NCI-H146 treated with DMSO at 0.1 percent for 48 hours (cell line): ENCODE data around the gene ISM2.

Experiments used
- DNase-seq: peaks from one replicate; lab custom pipeline; 2025; ENCODE audit not compliant: unreplicated experiment; lab: John Stamatoyannopoulos, UW

Gene ISM2

DNA sequence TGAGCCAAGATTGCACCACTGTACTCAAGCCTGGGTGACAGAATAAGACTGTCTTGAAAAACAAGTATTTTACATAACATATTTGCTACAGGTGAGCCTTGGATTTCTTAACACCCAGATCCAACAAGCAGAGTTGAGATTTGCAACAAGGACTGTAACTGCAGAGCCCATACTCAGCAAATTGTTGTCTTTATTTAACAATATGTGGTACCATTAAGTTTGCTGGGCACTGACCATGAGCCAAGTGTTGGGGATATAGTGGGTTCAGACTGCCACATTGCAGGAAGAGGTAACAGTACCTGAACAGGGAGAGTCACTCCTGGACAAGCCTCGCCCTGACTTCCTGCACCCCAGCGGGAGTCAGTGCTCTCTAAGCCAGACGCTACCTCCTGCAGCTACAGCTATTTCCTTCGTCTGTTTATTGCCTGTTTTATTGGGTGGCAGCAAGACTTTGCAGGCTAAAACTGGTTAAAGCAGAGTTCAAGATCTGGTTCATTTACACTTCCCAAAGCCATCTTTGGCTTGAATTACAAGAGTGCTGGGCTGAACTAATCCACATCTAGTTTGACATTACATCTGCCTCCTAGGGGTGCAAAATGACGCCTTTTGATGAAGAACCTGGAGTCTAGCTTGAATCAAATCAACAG lies 28.3 kb downstream of the ISM2 start:
- no peak for DNase-seq

DNA sequence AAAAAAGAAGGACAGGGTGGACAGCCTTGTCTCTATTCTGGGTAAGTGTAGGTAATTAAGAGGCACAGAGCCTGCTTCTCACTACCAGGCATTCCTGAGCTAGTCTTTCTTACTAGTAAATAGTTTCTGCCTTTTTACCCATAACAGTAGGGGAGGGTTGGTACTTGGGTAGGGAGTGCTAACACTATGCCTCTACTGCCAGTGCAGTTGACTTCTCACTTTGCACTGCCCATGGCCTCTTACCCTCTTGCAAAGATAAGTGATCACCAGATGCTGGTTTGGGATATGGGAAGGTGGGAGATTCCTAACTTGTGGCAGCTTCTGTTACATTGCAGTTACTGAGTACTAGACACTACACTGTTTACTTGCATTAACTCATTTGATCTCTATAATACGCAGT lies 29.1 kb downstream of the ISM2 start:
- DNase-seq = no peak

DNA sequence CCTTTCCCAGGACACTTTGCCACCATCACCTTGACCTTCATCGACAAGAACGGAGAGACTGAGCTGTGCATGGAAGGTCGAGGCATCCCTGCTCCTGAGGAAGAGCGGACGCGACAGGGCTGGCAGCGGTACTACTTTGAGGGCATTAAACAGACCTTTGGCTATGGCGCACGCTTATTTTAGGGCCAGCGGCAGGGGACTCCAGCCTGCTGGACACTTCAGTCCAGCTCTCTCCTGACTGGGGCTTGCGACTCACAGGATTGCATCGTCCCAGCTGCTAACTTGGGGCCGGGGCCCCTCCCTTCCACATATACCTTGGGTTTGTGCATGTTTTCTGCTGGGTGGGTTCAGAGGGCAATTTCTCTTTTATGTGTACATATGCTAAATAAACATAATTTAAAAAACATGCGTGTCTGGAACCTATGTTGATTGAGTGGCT lies 29.5 kb downstream of the ISM2 start:
- DNase-seq = no peak

DNA sequence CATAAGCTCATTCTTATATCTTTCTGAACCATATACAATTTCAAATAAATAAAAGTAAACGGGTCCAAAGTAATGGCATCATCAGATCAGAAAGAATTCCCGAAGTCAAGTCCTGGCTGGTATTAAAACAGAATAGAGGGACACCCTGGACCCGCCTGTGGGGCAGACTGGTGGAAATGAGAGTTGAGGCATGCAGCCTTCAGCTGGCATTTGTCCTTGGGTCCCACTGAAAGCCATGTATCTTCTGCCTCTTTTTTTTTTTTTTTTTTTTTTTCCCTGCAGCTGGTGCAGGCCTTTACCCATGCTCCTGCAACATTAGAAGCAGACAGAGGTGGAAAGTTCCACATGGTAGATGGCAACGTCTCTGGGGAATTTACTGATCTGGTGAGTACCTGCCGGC lies 30.8 kb downstream of the ISM2 start:
- DNase-seq = no peak

DNA sequence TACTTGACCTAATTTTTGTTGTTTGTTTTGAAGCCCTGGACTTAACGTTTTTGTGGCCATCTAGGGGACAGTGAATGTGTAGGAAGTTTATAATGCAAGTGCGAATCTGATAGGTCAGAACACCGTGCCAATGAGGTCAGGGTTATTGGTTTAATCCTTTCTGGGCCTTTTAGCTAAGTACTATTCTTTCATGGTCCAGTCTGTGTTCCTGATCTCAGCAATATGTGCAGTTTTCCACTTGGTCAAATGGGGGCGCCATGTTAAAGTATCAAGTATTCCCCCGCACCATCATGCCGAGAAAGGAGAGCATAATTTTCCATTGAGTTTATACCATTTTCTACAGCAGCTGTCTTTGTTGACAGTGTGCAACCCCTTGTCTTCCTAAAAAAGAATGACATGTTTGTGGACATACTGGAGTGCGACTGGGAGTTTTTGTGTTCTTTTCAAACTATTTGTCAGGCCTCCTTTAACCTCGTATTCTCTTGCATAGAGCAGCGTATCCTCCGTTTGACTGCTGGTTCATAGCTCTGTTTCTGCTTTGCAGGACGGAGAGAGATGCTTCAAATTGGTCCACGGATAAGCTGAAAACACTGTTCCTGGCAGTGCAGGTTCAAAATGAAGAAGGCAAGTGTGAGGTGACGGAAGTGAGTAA lies 39.4 kb downstream of the ISM2 start:
- peak; percentile 12 for DNase-seq

DNA sequence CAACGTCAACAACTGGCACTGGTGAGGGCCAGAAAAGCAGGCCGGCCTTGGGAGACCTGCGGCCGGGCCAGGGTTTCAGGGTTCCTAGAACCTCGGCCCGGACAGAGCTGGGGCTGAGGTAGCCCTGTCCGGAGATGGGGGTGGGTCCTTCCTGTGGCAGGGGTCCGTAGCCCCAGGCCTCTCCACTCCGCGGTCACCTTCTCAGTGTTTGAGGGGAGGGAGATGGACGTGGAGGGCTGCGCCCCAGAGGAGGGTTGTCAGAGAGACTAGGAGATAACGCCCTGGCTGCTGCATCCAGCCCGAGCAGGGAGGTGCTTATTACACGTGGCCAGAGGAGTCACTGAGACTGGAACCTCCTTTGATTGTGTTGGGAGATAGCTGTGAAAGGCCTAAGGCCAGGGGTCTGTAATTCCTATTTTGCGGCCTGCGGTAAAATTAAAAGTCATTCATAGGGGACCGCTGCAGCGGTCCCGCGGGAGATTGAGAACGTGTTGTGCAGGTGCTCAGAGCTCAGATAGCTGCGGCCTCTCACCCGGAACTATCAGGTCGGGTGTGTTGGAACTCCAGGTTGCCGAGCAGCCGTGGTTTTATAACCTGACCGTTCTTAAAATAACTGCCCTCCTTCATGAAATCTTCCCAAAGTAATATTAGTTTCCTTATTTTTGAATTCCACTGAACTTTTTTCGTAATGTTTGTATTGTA lies 40.2 kb downstream of the ISM2 start:
- no peak for DNase-seq

DNA sequence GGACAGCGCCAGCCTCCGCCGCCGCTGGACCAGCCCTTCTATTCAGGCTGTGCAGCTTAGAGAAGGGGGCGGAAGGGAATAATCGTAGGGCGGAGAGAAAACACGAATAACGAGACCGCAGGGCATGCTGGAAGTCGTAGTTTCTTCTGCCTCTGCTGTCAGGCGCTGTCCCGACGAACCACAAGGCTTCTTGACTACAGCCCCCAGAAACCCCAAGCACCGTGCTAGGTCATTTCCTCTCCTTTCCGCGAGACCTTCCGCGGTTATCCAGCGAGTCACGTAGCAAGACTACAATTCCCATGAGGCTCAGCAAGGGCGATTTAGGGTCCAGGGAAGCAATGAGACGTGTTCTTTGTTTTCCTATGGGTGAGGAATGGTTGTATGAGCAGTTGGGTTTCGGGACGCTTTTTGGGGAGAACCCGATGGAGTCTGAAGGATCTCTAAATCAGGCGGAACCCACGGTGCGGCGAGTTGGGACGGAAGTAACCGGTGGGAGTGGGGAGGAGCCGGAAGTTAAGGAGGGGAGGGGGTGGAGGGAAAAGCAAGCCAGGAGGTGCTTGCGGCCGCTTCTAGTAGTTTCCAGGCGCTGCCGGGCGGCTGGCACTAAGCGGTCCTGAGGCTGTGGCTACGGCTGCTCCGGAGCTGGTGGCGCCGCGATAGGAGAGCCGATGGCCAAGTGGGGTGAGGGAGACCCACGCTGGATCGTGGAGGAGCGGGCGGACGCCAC lies 40.9 kb downstream of the ISM2 start, which contains the start of the genes AHSA1 and VIPAS39:
Gene AHSA1 (plus strand): TSS at position 572 of the 727 bp plus-strand sequence. CDS start 97 bp downstream, at position 669.
Gene VIPAS39 (minus strand): TSS at position 80 of the 727 bp plus-strand sequence. CDS start 3,499 bp downstream, outside the sequence.
- DNase-seq = peak; percentile 94

DNA sequence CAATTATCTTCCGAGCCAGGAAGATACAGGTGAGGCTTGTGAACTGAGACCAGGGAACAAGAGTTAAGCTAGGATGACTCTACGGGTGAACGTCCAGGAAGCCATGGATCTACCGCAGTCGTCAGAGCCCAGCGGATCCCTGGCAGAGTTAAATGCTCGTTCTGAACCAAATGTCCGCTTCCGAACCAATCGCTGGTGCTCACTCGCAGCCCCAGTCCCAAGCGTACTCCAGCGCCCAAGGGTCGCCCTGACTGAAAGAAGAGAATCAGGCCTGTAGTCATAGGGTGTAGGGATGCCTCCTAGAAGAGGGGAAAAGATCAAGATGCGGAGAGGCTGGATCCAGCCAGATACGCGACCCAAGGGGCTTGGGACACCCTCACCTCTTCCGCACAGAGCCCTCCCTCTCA lies 41.5 kb downstream of the ISM2 start:
- DNase-seq = no peak

DNA sequence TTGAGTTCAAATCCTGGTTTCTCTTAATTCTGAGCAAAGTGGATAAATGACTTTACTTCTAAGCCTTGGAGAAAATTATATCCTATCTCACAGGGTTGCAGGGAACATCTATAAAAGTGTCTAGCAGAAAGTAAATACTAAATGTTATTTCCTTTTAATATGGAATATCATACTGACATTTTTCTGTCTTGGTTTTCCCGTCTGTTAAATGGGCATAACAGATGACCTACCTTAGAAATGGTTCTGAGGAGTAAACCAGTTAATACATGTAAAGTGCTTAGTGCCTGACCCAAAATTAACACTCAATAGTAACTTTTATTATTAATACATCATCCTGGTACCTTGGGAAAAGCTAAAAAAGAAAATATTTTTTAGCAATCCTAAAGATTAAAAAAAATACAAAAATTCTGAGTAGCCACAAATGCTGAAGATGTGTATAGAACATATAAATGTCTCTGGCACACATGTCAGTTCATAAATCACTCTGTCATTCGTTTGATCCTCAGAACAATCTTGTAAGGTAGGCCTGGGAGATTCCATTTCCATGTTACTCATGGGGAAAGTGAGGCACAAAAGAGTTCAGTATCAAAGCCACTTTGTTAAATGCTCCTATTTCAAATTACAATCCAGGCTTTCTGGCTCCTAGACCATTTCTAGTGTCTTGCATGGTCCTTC lies 42.5 kb downstream of the ISM2 start:
- no peak for DNase-seq

DNA sequence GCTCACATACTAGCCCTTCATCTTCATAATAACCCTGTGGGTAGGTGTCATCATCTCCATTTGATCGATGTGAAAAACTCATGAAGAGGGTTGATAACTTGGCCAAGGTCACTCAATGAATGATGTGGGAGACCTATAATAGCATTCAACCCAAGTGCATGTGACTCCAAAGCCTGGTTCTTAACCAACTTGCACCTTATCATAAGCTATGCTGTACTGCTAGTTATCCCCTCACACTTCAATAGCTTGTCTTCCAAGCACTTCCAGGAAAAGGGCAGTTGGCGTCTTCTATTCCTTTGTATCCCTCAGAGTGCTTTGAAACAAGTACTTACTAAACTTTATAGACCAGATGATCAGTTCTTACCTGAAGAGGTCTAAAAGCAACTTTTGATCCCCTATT lies 56.4 kb downstream of the ISM2 start:
- DNase-seq = no peak

DNA sequence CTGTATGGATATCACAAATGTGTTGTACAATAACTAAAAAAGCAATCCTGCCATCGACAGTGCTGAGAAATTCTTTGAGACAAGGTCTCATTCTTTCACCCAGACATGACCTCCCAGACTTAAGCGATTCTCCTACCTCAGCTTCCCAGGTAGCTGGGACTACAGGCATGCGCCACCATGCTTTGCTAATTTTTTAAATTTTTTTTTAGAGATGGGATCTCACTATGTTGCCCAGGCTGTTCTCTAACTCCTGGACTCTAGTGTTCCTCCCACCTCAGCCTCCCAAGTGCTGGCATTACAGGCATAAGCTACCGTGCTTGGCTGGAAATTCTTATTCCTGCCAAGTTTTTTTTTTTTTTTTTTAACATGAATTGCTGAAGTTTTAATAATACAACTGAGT lies 58.8 kb downstream of the ISM2 start:
- no peak for DNase-seq

DNA sequence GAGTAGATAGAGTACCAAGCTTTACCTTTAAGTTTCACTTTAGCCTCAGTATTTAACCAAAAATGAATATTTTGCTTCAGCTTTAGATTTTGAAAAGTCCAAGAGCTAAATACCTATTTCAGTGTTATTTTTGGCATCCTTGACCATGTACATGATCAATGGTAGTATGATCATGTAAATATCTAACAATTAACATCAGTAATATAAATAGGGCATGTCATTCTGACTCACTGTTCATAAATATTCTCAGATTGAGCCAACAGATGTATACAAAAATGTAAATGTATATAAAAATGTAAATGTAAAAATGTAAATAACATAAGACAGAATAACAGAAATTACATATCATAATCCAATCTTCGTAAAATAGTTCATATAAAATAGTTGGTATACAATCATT lies 60.0 kb downstream of the ISM2 start:
- no peak for DNase-seq

DNA sequence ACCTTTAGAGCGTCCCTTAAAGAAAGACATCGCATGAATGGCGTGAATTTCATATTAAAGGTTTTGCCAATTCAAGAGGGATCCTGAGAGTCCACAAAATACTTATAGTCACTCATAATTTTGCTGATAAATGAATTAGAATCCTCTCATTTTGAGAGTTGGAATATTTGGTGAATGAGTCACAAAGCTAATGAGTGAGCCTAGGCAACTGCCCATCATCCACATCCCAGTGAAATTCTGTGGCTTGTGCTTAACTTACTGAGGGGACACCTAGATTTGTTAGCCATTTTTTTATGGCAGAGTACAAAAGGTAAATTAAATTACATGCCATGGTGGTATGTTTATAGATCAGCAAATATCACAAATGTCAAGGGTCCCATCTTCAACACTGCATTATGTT lies 62.6 kb downstream of the ISM2 start:
- no peak for DNase-seq

DNA sequence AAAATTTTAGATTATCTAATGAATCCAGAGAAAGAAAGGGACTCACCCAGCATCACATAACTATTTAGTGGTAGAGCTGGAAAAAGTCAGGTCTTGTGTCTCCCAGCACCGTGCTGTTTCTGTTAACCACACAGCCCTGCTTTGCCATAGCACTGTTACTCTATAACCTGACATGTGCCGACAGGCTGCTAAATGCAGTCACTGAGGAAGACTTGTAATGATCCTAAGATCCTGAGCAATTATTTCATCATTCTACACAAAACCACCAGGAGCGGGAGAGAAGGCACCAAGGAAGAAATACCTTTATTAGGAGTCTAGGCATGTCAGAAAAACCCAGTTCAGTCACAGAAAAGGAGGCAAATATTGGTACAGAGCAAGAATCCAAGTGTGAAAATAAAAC lies 72.2 kb downstream of the ISM2 start:
- no peak for DNase-seq

DNA sequence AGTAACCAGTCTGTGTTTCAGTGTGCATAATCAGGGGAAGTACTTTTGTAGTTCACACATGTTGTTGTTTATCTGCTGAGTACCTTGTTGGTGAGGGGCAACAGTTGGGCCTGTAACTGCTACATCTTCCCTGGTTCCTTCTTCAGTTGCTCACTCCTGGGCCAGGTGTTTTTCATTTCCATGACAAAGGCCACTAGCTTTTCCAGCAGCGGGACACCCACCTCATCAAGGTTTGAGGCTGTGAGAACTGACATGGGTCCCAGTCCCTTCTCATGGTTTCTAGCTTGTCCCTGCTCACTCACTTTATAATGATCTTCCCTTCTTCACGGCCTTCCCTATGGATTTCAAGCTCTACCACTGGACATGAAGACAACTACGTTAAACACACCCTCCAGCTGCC lies 73.8 kb downstream of the ISM2 start:
- DNase-seq = no peak
